Measurements from ENCODE around the gene SCEL. TPM values are rescaled to one million over a fixed set of nuclear protein-coding genes. Genes with fewer than 3 reads are reported as not detected.

SCEL gene
- total RNA-seq, 1 experiment from 2014 or later: 1.3 TPM

- no peaks in the 10 kb centered on the region for H3K9me3 Mint-ChIP-seq (ENCODE audit: unreplicated experiment)
- peaks cover 11% of the 10 kb centered on the region for H3K27me3 Mint-ChIP-seq (ENCODE audit: insufficient read depth, unreplicated experiment)
- no TSS peak for BruUV-seq (replicated peaks)
- POLR2A ChIA-PET: no interaction called here
- H3K36me3 Mint-ChIP-seq (ENCODE audit: insufficient read depth, unreplicated experiment): peaks cover 4% of the 10 kb centered on the region
- no peak overlapping the region for H3K4me3 Mint-ChIP-seq (ENCODE audit: unreplicated experiment)
- H3K4me1 Mint-ChIP-seq (ENCODE audit: insufficient read depth, unreplicated experiment): no peaks in the 10 kb centered on the region
- no peak for TF ChIP-seq CTCF (IDR thresholded peaks at IDR 0.05; ENCODE audit: unreplicated experiment)
- CTCF ChIA-PET: no interaction called here
- DNase-seq (ENCODE audit: unreplicated experiment): no peak
- H3K27ac Mint-ChIP-seq (ENCODE audit: low read depth, unreplicated experiment): no peak overlapping the region
- intact Hi-C loops (cut with micrococcal nuclease): no loop called here
Measured at GRCh38 chr13:77619655-77620054, 84.1 kb downstream of the SCEL start.

- BruUV-seq (replicated peaks): no TSS peak
- DNase-seq (ENCODE audit: unreplicated experiment): no peak
- Mint-ChIP-seq H3K4me1 (ENCODE audit: insufficient read depth, unreplicated experiment) (no peaks in the 10 kb centered on the region), H3K27me3 (ENCODE audit: insufficient read depth, unreplicated experiment) (peaks cover 11% of the 10 kb centered on the region), H3K4me3 (ENCODE audit: unreplicated experiment) (no peak overlapping the region), H3K36me3 (ENCODE audit: insufficient read depth, unreplicated experiment) (peaks cover 4% of the 10 kb centered on the region), H3K27ac (ENCODE audit: low read depth, unreplicated experiment) (no peak overlapping the region), H3K9me3 (ENCODE audit: unreplicated experiment) (no peaks in the 10 kb centered on the region)
- CTCF ChIA-PET: no interaction called here
- POLR2A ChIA-PET: no interaction called here
- no peak for TF ChIP-seq CTCF (IDR thresholded peaks at IDR 0.05; ENCODE audit: unreplicated experiment)
- intact Hi-C loops (cut with micrococcal nuclease): no loop called here
Measured at GRCh38 chr13:77620138-77620537, 84.6 kb downstream of the SCEL start.

- H3K9me3 Mint-ChIP-seq (ENCODE audit: unreplicated experiment): no peaks in the 10 kb centered on the region
Measured at GRCh38 chr13:77623806-77624205, 88.3 kb downstream of the SCEL start.

GRCh38 chr13:77628170-77628569 is 92.7 kb downstream of the SCEL start:
- POLR2A ChIA-PET: no interaction called here
- no TSS peak for BruUV-seq (replicated peaks)
- no peaks in the 10 kb centered on the region for H3K4me1 Mint-ChIP-seq (ENCODE audit: insufficient read depth, unreplicated experiment)
- CTCF ChIA-PET: no interaction called here
- no peak overlapping the region for H3K4me3 Mint-ChIP-seq (ENCODE audit: unreplicated experiment)
- H3K9me3 Mint-ChIP-seq (ENCODE audit: unreplicated experiment): no peaks in the 10 kb centered on the region
- no peaks in the 10 kb centered on the region for H3K27me3 Mint-ChIP-seq (ENCODE audit: insufficient read depth, unreplicated experiment)
- no peak overlapping the region for H3K27ac Mint-ChIP-seq (ENCODE audit: low read depth, unreplicated experiment)
- no peaks in the 10 kb centered on the region for H3K36me3 Mint-ChIP-seq (ENCODE audit: insufficient read depth, unreplicated experiment)
- intact Hi-C loops (cut with micrococcal nuclease): no loop called here
- no peak for DNase-seq (ENCODE audit: unreplicated experiment)
- no peak for TF ChIP-seq CTCF (IDR thresholded peaks at IDR 0.05; ENCODE audit: unreplicated experiment)

More at GRCh38 chr13:77623806-77624205, 88.3 kb downstream of the SCEL start:
- TF ChIP-seq CTCF (IDR thresholded peaks at IDR 0.05; ENCODE audit: unreplicated experiment): no peak
- Mint-ChIP-seq H3K27me3 (ENCODE audit: insufficient read depth, unreplicated experiment) (peaks cover 11% of the 10 kb centered on the region), H3K4me1 (ENCODE audit: insufficient read depth, unreplicated experiment) (no peaks in the 10 kb centered on the region), H3K36me3 (ENCODE audit: insufficient read depth, unreplicated experiment) (no peaks in the 10 kb centered on the region), H3K4me3 (ENCODE audit: unreplicated experiment) (no peak overlapping the region), H3K27ac (ENCODE audit: low read depth, unreplicated experiment) (no peak overlapping the region)
- ChIA-PET POLR2A (no interaction called here), CTCF (interaction anchor here (0.6 kb wide), 1 partner anchor 574 kb away, joined by 3 read pairs; no protein-coding TSS in a partner anchor)
- BruUV-seq (replicated peaks): no TSS peak
- intact Hi-C loops (cut with micrococcal nuclease): no loop called here
- no peak for DNase-seq (ENCODE audit: unreplicated experiment)

All from MCF 10A (cell line).